ENCODE data around the gene L3MBTL4.

DNA sequence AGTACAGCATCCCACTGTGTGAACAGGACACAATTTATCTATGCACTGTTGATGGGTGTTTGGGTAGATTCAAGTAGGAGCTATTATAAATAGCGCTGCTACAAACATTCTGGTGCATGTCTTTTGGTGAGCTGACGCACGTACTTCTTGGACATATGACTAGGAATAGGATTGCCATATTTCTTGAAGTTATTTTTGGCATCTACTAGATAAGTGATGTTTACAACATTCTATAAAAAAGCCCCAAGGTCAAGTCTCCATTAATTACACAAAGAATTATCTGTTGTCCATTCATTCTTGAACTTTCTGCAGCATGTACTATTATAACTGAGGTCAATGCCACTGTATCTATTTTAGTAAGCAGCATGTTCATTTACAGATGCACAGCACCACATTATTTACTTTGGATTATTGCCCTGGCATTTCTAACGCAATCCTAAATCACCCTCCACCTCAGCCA, 293.9 kb downstream of the L3MBTL4 start:
- TF ChIP-seq, protein P1, sequence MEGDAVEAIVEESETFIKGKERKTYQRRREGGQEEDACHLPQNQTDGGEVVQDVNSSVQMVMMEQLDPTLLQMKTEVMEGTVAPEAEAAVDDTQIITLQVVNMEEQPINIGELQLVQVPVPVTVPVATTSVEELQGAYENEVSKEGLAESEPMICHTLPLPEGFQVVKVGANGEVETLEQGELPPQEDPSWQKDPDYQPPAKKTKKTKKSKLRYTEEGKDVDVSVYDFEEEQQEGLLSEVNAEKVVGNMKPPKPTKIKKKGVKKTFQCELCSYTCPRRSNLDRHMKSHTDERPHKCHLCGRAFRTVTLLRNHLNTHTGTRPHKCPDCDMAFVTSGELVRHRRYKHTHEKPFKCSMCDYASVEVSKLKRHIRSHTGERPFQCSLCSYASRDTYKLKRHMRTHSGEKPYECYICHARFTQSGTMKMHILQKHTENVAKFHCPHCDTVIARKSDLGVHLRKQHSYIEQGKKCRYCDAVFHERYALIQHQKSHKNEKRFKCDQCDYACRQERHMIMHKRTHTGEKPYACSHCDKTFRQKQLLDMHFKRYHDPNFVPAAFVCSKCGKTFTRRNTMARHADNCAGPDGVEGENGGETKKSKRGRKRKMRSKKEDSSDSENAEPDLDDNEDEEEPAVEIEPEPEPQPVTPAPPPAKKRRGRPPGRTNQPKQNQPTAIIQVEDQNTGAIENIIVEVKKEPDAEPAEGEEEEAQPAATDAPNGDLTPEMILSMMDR (IDR thresholded peaks at IDR 0.05): no peak
- TF ChIP-seq POLR2A (IDR thresholded peaks at IDR 0.05): no peak
